GM12874 (cell line): ENCODE measurements around the gene SOX4.

Experiments used
- CTCF ChIP-seq: IDR thresholded peaks from 2 replicates; pipeline ENCODE4 v1.5.1; 2011; ENCODE audit warnings: low read depth, mild to moderate bottlenecking, control low read depth, low read length, moderate library complexity; ENCODE audit not compliant: insufficient read depth

The SOX4 gene

GRCh38 chr6:21616005-21616404 is 22.5 kb downstream of the SOX4 start:
- no peak for TF ChIP-seq CTCF

- TF ChIP-seq CTCF = no peak
Observed at GRCh38 chr6:21625642-21626041, 32.1 kb downstream of the SOX4 start.

GRCh38 chr6:21626756-21627155 is 33.2 kb downstream of the SOX4 start:
- no peak for TF ChIP-seq CTCF

GRCh38 chr6:21628160-21628559 is 34.6 kb downstream of the SOX4 start:
- TF ChIP-seq CTCF = no peak

DNA sequence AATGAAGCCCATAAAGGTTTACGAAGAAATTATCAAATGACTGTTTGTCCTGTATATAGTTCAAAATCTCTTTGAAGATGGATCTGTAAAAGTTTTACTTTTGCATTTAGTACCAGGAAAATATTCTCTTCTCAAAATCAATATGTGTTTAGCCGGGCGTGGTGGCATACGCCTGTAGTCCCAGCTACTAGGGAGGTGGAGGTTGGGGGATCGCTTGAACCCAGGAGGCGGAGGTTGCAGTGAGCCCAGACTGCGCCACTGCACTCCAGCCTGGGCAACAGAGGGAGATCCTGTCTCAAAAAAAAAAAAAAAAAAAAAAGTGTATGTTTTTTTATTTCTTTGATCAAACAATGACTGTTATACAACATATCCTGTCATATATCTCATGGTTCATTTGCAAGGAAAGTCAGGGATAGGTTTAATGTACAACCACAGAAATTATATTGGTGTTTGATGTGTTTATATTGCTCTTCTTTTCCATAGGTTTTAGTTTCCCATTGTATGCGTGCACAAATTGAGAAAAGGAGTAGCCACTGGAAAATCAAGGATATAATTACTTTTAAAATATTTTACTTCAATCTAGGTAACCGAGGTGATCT is 40.1 kb downstream of the SOX4 start:
- TF ChIP-seq CTCF = no peak

DNA sequence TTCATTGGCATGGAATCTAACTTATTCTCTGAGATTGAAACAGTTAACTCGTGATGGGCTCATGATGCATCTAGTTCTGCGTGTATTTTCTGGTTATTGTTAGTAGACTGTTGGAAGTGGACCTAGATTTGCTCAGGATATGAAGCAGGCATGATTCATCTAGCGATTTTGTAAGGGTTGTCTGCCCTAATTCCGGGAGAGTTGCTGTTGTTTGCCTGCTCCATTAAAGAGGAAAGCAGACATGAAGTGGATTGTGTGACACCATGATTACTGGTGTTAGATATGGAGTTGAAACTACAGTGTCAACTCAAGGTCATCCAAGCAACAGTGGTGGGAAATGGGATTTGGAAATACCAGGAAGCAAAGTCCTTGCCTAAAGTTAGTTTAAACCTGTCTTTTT is 41.0 kb downstream of the SOX4 start:
- TF ChIP-seq CTCF = no peak

DNA sequence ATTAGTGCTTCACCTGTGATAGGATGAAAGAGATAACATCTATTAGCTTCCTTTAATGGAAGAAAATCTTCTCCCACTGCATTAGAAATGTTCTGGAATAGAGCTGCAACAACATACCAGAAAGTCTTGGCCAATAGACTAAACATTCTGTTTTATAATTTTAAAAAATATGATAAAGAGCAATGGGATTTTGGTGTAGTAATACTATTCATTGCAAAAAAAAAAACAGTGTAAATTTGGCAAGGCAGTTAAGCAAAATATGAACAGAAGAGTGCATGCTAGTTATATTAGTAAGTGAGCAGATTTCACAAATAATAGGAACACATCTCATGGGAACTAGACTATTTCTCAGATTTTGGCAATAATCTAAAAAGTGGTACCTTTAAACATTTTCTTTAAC is 43.3 kb downstream of the SOX4 start:
- TF ChIP-seq CTCF = no peak
